IMR-90 (cell line): ENCODE measurements around the gene ZNF423. TPM values are rescaled to one million over a fixed set of nuclear protein-coding genes. Genes with fewer than 3 reads are reported as not detected.

Experiments used
- ATAC-seq: fragments of 200-7000 bp; cut with Tn5 transposase; 2 replicates; pipeline ENCODE4 v1.9.1; 2020; ENCODE audit warnings: low read depth, mild to moderate bottlenecking, moderate library complexity
- BruUV-seq: library from RNA; stranded (reverse); fragments of 400-500 nt; replicated peaks from 2 replicates; lab custom pipeline; 2021; lab: Mats Ljungman, UMichigan
- CTCF ChIA-PET: fragments of 300-600 bp; formaldehyde crosslinking; extraction: SDS; loops from one replicate; lab custom pipeline; 2021; ENCODE audit warnings: antibody characterized with exemption; lab: Yijun Ruan, JAX
- POLR2A ChIA-PET: fragments of 300-600 bp; sonication (Branson Sonifier 250); formaldehyde crosslinking; loops from one replicate; lab custom pipeline; 2022; ENCODE audit warnings: antibody characterized with exemption; ENCODE audit not compliant: unreplicated experiment; lab: Charles Lee
- DNase-seq: peaks from one replicate; pipeline ENCODE4 v3.0.0; 2013
- H2AFZ ChIP-seq: replicated peaks from 2 replicates; pipeline ENCODE3; 2013; ENCODE audit warnings: low read length, mild to moderate bottlenecking; ENCODE audit not compliant: poor library complexity
- H2AK5ac ChIP-seq: 2 replicates; pipeline ENCODE4 v1.6.1; 2013; ENCODE audit warnings: low read depth, low read length, inconsistent platforms
- H2AK9ac ChIP-seq: replicated peaks from 2 replicates; pipeline ENCODE3; 2013; ENCODE audit warnings: mild to moderate bottlenecking, low read depth, low read length, moderate library complexity; ENCODE audit not compliant: poor library complexity
- H2BK120ac ChIP-seq: 2 replicates; pipeline ENCODE4 v1.6.1; 2013; ENCODE audit warnings: low read depth, low read length, inconsistent platforms
- H2BK15ac ChIP-seq: 3 replicates; pipeline ENCODE4 v1.6.1; 2013; ENCODE audit warnings: low read depth, low read length, inconsistent platforms
- H2BK20ac ChIP-seq: 2 replicates; pipeline ENCODE4 v1.6.1; 2013; ENCODE audit warnings: low read depth, mild to moderate bottlenecking, inconsistent platforms, low read length, moderate library complexity
- H2BK5ac ChIP-seq: 2 replicates; pipeline ENCODE4 v1.6.1; 2013; ENCODE audit warnings: mild to moderate bottlenecking, low read depth, low read length, inconsistent platforms; ENCODE audit not compliant: poor library complexity, severe bottlenecking
- H3K14ac ChIP-seq: replicated peaks from 2 replicates; pipeline ENCODE4 v1.6.1; 2013; ENCODE audit warnings: low read depth, low read length, inconsistent platforms
- H3K18ac ChIP-seq: 2 replicates; pipeline ENCODE4 v1.6.1; 2013; ENCODE audit warnings: low read depth, low read length, control low read depth
- H3K23ac ChIP-seq: 2 replicates; pipeline ENCODE4 v1.6.1; 2013; ENCODE audit warnings: low read depth, low read length, inconsistent platforms
- H3K27ac ChIP-seq: 2 replicates; pipeline ENCODE4 v1.5.1; 2013; ENCODE audit warnings: mild to moderate bottlenecking, control low read depth, low read length; ENCODE audit not compliant: insufficient read depth
- H3K27me3 ChIP-seq: 2 replicates; pipeline ENCODE4 v1.6.1; 2013; ENCODE audit warnings: low read length; ENCODE audit not compliant: control insufficient read depth, insufficient read depth
- H3K36me3 ChIP-seq: 2 replicates; pipeline ENCODE4 v1.6.1; 2013; ENCODE audit warnings: low read length, mixed read lengths; ENCODE audit not compliant: control insufficient read depth, insufficient read depth
- H3K4ac ChIP-seq: 2 replicates; pipeline ENCODE4 v1.6.1; 2013; ENCODE audit warnings: low read depth, low read length, inconsistent platforms
- H3K4me1 ChIP-seq: 2 replicates; pipeline ENCODE4 v1.6.1; 2013; ENCODE audit warnings: low read length, mixed read lengths; ENCODE audit not compliant: control insufficient read depth, insufficient read depth
- H3K4me2 ChIP-seq: 2 replicates; pipeline ENCODE4 v1.6.1; 2013; ENCODE audit warnings: low read depth, mild to moderate bottlenecking, control low read depth, low read length, moderate library complexity
- H3K4me3 ChIP-seq: 2 replicates; pipeline ENCODE4 v1.5.1; 2013; ENCODE audit warnings: low read depth, mild to moderate bottlenecking, control low read depth, low read length, moderate library complexity; ENCODE audit not compliant: insufficient read depth
- H3K56ac ChIP-seq: 2 replicates; pipeline ENCODE4 v1.6.1; 2013; ENCODE audit warnings: low read length, inconsistent platforms; ENCODE audit not compliant: insufficient read depth; ENCODE audit errors: extremely low read depth
- H3K79me1 ChIP-seq, 2 experiments: 2 replicates each; pipeline ENCODE4 v1.6.1; 2013; ENCODE audit warnings: low read length in 2 of 2, inconsistent platforms in 1 of 2, low read depth in 1 of 2
- H3K9ac ChIP-seq: 2 replicates; pipeline ENCODE4 v1.6.1; 2013; ENCODE audit warnings: low read depth, low read length, control low read depth
- H3K9me1 ChIP-seq: 2 replicates; pipeline ENCODE4 v1.6.1; 2013; ENCODE audit warnings: low read length, inconsistent platforms; ENCODE audit not compliant: insufficient read depth
- H3K9me3 ChIP-seq: 2 replicates; pipeline ENCODE4 v1.6.1; 2013; ENCODE audit warnings: low read length; ENCODE audit not compliant: control insufficient read depth, insufficient read depth
- H4K20me1 ChIP-seq: 2 replicates; pipeline ENCODE4 v1.6.1; 2013; ENCODE audit warnings: low read length, inconsistent platforms; ENCODE audit not compliant: insufficient read depth
- H4K5ac ChIP-seq: 2 replicates; pipeline ENCODE4 v1.6.1; 2013; ENCODE audit warnings: mild to moderate bottlenecking, low read depth, low read length, control low read depth
- H4K8ac ChIP-seq, 2 experiments: 2 replicates each; pipeline ENCODE4 v1.6.1; 2013; ENCODE audit warnings: low read depth in 2 of 2, low read length in 2 of 2, control low read depth in 1 of 2, inconsistent platforms in 1 of 2
- H4K91ac ChIP-seq: 2 replicates; pipeline ENCODE4 v1.6.1; 2013; ENCODE audit warnings: low read depth, low read length, inconsistent platforms; ENCODE audit not compliant: insufficient read depth
- BHLHE40 ChIP-seq: fragments of 150-350 bp; IDR thresholded peaks from 2 replicates; pipeline ENCODE4 v1.6.1; 2016; ENCODE audit warnings: mild to moderate bottlenecking, low read depth, low read length
- CEBPB ChIP-seq: IDR thresholded peaks from 2 replicates; pipeline ENCODE4 v1.6.1; 2012; ENCODE audit warnings: low read depth, low read length, improper control_type of control experiment
- CHD1 ChIP-seq: IDR thresholded peaks from 2 replicates; pipeline ENCODE4 v1.6.1; 2012; ENCODE audit warnings: low read depth, low read length, improper control_type of control experiment
- CTCF ChIP-seq: conservative IDR thresholded peaks from 2 replicates; pipeline ENCODE4 v1.5.1; 2012; ENCODE audit warnings: mild to moderate bottlenecking, low read depth, low read length, improper control_type of control experiment
- FOS ChIP-seq: fragments of 150-350 bp; IDR thresholded peaks from 2 replicates; pipeline ENCODE4 v1.6.1; 2016; ENCODE audit warnings: low read depth, low read length
- MAFK ChIP-seq: IDR thresholded peaks from 2 replicates; pipeline ENCODE4 v1.6.1; 2012; ENCODE audit warnings: low read depth, low read length, improper control_type of control experiment
- MAZ ChIP-seq: IDR thresholded peaks from 2 replicates; pipeline ENCODE4 v1.6.1; 2012; ENCODE audit warnings: low read depth, mild to moderate bottlenecking, low read length, improper control_type of control experiment, moderate library complexity, borderline replicate concordance
- MXI1 ChIP-seq: IDR thresholded peaks from 2 replicates; pipeline ENCODE4 v1.6.1; 2012; ENCODE audit warnings: low read depth, mild to moderate bottlenecking, low read length, moderate library complexity, borderline replicate concordance
- POLR2A ChIP-seq: IDR thresholded peaks from 2 replicates; pipeline ENCODE4 v1.6.1; 2012; ENCODE audit warnings: mild to moderate bottlenecking, low read depth, low read length
- RAD21 ChIP-seq: IDR thresholded peaks from 2 replicates; pipeline ENCODE4 v1.6.1; 2012; ENCODE audit warnings: low read length, improper control_type of control experiment
- RCOR1 ChIP-seq: IDR thresholded peaks from 2 replicates; pipeline ENCODE4 v1.6.1; 2012; ENCODE audit warnings: mild to moderate bottlenecking, low read length, improper control_type of control experiment; ENCODE audit not compliant: insufficient replicate concordance
- RFX5 ChIP-seq: IDR thresholded peaks from 2 replicates; pipeline ENCODE4 v1.8.0; 2012; ENCODE audit warnings: low read depth, mild to moderate bottlenecking, low read length, moderate library complexity
- SMC3 ChIP-seq: fragments of 150-350 bp; IDR thresholded peaks from 2 replicates; pipeline ENCODE4 v1.6.1; 2016; ENCODE audit warnings: low read depth, mild to moderate bottlenecking, antibody characterized with exemption, low read length, moderate library complexity
- WGBS, 2 experiments: methylation state at CpG; one replicate each; pipeline versions ENCODE4 v1.1.5 to v1.1.7; 2013; ENCODE audit warnings: missing lambda C conversion rate in 2 of 2; ENCODE audit not compliant: insufficient read length in 1 of 2; ENCODE audit errors: extremely low coverage in 2 of 2; 5-methylcytosine and 5-hydroxymethylcytosine counted together
- dilution Hi-C: fragments of 300-500 bp; cut with HindIII; formaldehyde crosslinking; loops from one replicate; pipeline ENCODE4 v1.14.3; 2018; ENCODE audit warnings: low sequenced_read_pairs; ENCODE audit not compliant: unreplicated experiment
- in situ Hi-C: fragments of 300-500 bp; cut with MboI; formaldehyde crosslinking; loops from 3 replicates; pipeline ENCODE4 v1.14.3; 2019; ENCODE audit warnings: low sequenced_read_pairs, inconsistent platforms, mixed read lengths
- intact Hi-C: fragments of 100-400 bp; cut with micrococcal nuclease; formaldehyde crosslinking; loops from 2 replicates; pipeline ENCODE4 v1.10.0; 2022
- polyA plus RNA-seq, 3 experiments: library from polyadenylated mRNA; depleted of rRNA; stranded (reverse); fragments of >200 nt; gene quantifications; 2 replicates each; pipeline ENCODE4 v1.2.3, GENCODE V29; 2012; ENCODE audit warnings: low replicate concordance in 1 of 3
- total RNA-seq: library from RNA; depleted of rRNA; stranded (reverse); fragments of >200 nt; gene quantifications from 2 replicates; pipeline ENCODE4 v1.2.3, GENCODE V29; 2012
- TF ChIP-seq, protein P1 (sequence below): fragments of 150-350 bp; IDR thresholded peaks from 2 replicates; pipeline ENCODE4 v1.6.1; 2017; ENCODE audit warnings: mild to moderate bottlenecking, antibody characterized with exemption, low read length, low read depth
- TF ChIP-seq, protein P2 (sequence below): fragments of 150-350 bp; IDR thresholded peaks from 2 replicates; pipeline ENCODE4 v1.6.1; 2016; ENCODE audit warnings: low read depth, mild to moderate bottlenecking, low read length, moderate library complexity, borderline replicate concordance

The ZNF423 gene
- total and polyA plus RNA-seq, 2 of the 4 experiments (the other 2 are of a cell fraction): under 0.01 to 0.10 TPM

DNA sequence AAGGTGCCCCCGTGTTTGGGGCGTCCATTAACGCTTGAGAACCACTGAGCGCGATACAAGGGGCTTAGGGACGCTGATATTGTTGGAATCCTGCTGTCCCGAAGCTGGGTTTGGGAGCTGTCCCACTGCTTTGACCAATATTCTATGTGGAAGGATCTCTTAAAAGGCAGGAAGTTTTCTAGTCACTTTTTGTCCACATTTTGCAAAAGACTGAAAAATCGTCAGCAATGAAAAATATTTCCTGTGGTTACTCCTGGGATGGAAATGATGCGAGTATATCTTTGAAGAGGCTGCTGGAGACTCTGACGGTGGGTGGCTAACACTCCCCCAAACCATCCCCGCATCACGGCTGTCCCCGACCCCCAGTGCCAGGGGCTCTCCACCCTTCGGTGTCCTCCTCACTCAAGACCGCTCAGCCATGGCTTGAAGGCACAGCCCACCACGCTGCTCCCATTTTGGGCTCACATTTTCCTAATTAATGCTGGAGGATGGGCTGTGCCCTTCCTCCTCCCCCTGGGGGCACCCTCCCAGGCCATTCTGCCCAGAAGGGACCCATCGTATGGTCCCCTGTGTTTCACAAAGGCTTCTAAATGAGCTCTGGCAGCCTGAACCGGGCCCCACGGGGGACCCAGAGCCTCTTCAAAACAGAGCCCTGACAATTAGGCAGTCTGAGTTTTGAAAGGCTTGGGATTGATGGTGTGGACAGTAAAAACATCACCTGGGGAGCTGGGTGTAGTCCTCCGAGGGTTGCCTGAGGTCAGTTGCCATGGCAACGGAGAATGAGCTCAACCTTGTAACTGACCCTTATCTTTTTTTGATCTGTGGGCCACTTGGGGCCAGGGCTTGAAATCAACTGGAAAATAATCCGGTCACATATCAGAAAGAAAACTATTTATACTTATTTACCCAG is 323.7 kb downstream of the ZNF423 start:
- Histone ChIP-seq H3K18ac (no peak overlapping the region), H3K36me3 (no peaks in the 10 kb centered on the region), H3K27ac (no peak overlapping the region), H4K91ac (no peak overlapping the region), H2BK20ac (no peak overlapping the region), H3K9me3 (no peaks in the 10 kb centered on the region), H3K9ac (no peak overlapping the region), H3K4me1 (no peaks in the 10 kb centered on the region), H2AK9ac (no peak overlapping the region), H3K9me1 (no peaks in the 10 kb centered on the region), H3K27me3 (peaks cover 5% of the 10 kb centered on the region; the same call in 1 of the 2 replicates), H2AK5ac (no peak overlapping the region), H2BK5ac (no peak overlapping the region), H2BK15ac (no peak overlapping the region), H4K8ac (no peak overlapping the region), H4K20me1 (no peaks in the 10 kb centered on the region), H3K56ac (no peak overlapping the region), H3K4me2 (no peak overlapping the region), H3K4ac (no peak overlapping the region), H3K23ac (no peak overlapping the region), H3K14ac (no peak overlapping the region), H2BK120ac (no peak overlapping the region), H4K5ac (no peak overlapping the region), H2AFZ (no peak overlapping the region), H3K79me1 (no peaks in the 10 kb centered on the region), H3K4me3 (no peak overlapping the region)
- no TSS peak for BruUV-seq
- ATAC-seq (no peak), DNase-seq (no peak)
- in situ Hi-C loops (no loop called here), intact Hi-C loops (no loop called here), dilution Hi-C loops (no loop called here)
- ChIA-PET CTCF (no interaction called here), POLR2A (no interaction called here)
- WGBS, 2 experiments: 80% methylated on average over 1 of the region's 22 CpGs; no CpG with 5 or more reads in 1 of the 2 experiments
- TF ChIP-seq RFX5: no peak
- no peak for TF ChIP-seq MAZ
- TF ChIP-seq MXI1: no peak
- TF ChIP-seq MAFK: no peak
- no peak for TF ChIP-seq CTCF
- no peak for TF ChIP-seq SMC3
- TF ChIP-seq, protein P1, sequence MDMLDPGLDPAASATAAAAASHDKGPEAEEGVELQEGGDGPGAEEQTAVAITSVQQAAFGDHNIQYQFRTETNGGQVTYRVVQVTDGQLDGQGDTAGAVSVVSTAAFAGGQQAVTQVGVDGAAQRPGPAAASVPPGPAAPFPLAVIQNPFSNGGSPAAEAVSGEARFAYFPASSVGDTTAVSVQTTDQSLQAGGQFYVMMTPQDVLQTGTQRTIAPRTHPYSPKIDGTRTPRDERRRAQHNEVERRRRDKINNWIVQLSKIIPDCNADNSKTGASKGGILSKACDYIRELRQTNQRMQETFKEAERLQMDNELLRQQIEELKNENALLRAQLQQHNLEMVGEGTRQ: no peak
- no peak for TF ChIP-seq RAD21
- TF ChIP-seq, protein P2, sequence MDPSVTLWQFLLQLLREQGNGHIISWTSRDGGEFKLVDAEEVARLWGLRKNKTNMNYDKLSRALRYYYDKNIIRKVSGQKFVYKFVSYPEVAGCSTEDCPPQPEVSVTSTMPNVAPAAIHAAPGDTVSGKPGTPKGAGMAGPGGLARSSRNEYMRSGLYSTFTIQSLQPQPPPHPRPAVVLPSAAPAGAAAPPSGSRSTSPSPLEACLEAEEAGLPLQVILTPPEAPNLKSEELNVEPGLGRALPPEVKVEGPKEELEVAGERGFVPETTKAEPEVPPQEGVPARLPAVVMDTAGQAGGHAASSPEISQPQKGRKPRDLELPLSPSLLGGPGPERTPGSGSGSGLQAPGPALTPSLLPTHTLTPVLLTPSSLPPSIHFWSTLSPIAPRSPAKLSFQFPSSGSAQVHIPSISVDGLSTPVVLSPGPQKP: no peak
- no peak for TF ChIP-seq CEBPB
- no peak for TF ChIP-seq POLR2A
- no peak for TF ChIP-seq FOS
- no peak for TF ChIP-seq RCOR1
- no peak for TF ChIP-seq BHLHE40
- no peak for TF ChIP-seq CHD1
